Measurements from ENCODE around the gene NCCRP1.

NCCRP1 gene

GRCh38 chr19:39166571-39167391 is 30.0 kb upstream of the NCCRP1 start:
- DNase-seq = no peak

GRCh38 chr19:39167461-39168257 is 29.1 kb upstream of the NCCRP1 start:
- DNase-seq = no peak

- no peak for DNase-seq
Measured at GRCh38 chr19:39168258-39169142, 28.3 kb upstream of the NCCRP1 start.

GRCh38 chr19:39169143-39169810 is 27.5 kb upstream of the NCCRP1 start:
- no peak for DNase-seq

- DNase-seq = no peak
Measured at GRCh38 chr19:39170386-39171231, 26.2 kb upstream of the NCCRP1 start.

- no peak for DNase-seq
Measured at GRCh38 chr19:39171479-39172465, 25.0 kb upstream of the NCCRP1 start.

- DNase-seq = no peak
Measured at GRCh38 chr19:39172700-39173501, 23.9 kb upstream of the NCCRP1 start.

GRCh38 chr19:39173502-39173991 is 23.2 kb upstream of the NCCRP1 start:
- DNase-seq = no peak

- no peak for DNase-seq
Measured at GRCh38 chr19:39174142-39174541, 22.6 kb upstream of the NCCRP1 start.

GRCh38 chr19:39174558-39175544 is 21.9 kb upstream of the NCCRP1 start:
- no peak for DNase-seq

GRCh38 chr19:39175564-39175963 is 21.2 kb upstream of the NCCRP1 start:
- DNase-seq = no peak

GRCh38 chr19:39177110-39177699 is 19.6 kb upstream of the NCCRP1 start:
- DNase-seq = no peak

- DNase-seq = no peak
Measured at GRCh38 chr19:39177736-39178135, 19.0 kb upstream of the NCCRP1 start.

GRCh38 chr19:39178296-39179006 is 18.3 kb upstream of the NCCRP1 start:
- DNase-seq = no peak

- DNase-seq = no peak
Measured at GRCh38 chr19:39179754-39180153, 17.0 kb upstream of the NCCRP1 start.

- DNase-seq = no peak
Measured at GRCh38 chr19:39180749-39181148, 16.0 kb upstream of the NCCRP1 start.

Data from CD4-positive, alpha-beta T cell treated with Interleukin-15 for 1 hour (primary cell).